Mesendoderm (in vitro differentiated cells): ENCODE measurements around the gene PROCR.
A peak's percentile ranks its signal among the peaks of the same experiment; 100 is the strongest.

Experiments
- DNase-seq: peaks from one replicate; pipeline ENCODE4 v3.0.0; 2013
- H2AK5ac ChIP-seq: 2 replicates; pipeline ENCODE4 v1.6.1; 2013; ENCODE audit warnings: low read length, inconsistent platforms
- H2BK120ac ChIP-seq: 2 replicates; pipeline ENCODE4 v1.6.1; 2013; ENCODE audit warnings: low read depth, mild to moderate bottlenecking, low read length, moderate library complexity, mixed read lengths
- H2BK15ac ChIP-seq: replicated peaks from 2 replicates; pipeline ENCODE4 v1.6.1; 2013; ENCODE audit warnings: low read depth, mild to moderate bottlenecking, moderate library complexity
- H2BK5ac ChIP-seq: 2 replicates; pipeline ENCODE4 v1.6.1; 2013; ENCODE audit warnings: low read length, inconsistent platforms
- H3K18ac ChIP-seq: 2 replicates; pipeline ENCODE4 v1.6.1; 2013; ENCODE audit warnings: mild to moderate bottlenecking, low read length, mixed read lengths
- H3K23ac ChIP-seq: one replicate; pipeline ENCODE4 v1.6.1; 2013; ENCODE audit warnings: low read length
- H3K27ac ChIP-seq: 2 replicates; pipeline ENCODE4 v1.5.1; 2013; ENCODE audit warnings: low read depth, mild to moderate bottlenecking, inconsistent platforms, low read length, moderate library complexity
- H3K27me3 ChIP-seq: 2 replicates; pipeline ENCODE4 v1.6.1; 2013; ENCODE audit warnings: low read length, control low read depth, mild to moderate bottlenecking, inconsistent platforms; ENCODE audit not compliant: insufficient read depth, poor library complexity
- H3K36me3 ChIP-seq: 2 replicates; pipeline ENCODE4 v1.6.1; 2013; ENCODE audit warnings: low read length, inconsistent platforms; ENCODE audit not compliant: control insufficient read depth, insufficient read depth
- H3K4ac ChIP-seq: one replicate; pipeline ENCODE4 v1.6.1; 2013; ENCODE audit warnings: low read depth, mild to moderate bottlenecking, low read length, moderate library complexity
- H3K4me1 ChIP-seq: 2 replicates; pipeline ENCODE4 v1.6.1; 2013; ENCODE audit warnings: low read depth, low read length, inconsistent platforms; ENCODE audit not compliant: control insufficient read depth
- H3K4me2 ChIP-seq: 2 replicates; pipeline ENCODE4 v1.6.1; 2013; ENCODE audit warnings: low read length
- H3K4me3 ChIP-seq: 2 replicates; pipeline ENCODE4 v1.5.1; 2013; ENCODE audit warnings: mild to moderate bottlenecking, low read length
- H3K56ac ChIP-seq: one replicate; pipeline ENCODE4 v1.6.1; 2013; ENCODE audit warnings: low read length
- H3K79me1 ChIP-seq: 2 replicates; pipeline ENCODE4 v1.6.1; 2013; ENCODE audit warnings: low read length, inconsistent platforms
- H3K79me2 ChIP-seq: 2 replicates; pipeline ENCODE4 v1.6.1; 2013; ENCODE audit warnings: mild to moderate bottlenecking, low read length; ENCODE audit not compliant: control insufficient read depth, insufficient read depth
- H3K9ac ChIP-seq: 2 replicates; pipeline ENCODE4 v1.6.1; 2013; ENCODE audit warnings: low read length, inconsistent platforms
- H4K5ac ChIP-seq: one replicate; pipeline ENCODE4 v1.6.1; 2013; ENCODE audit warnings: low read length
- H4K8ac ChIP-seq: one replicate; pipeline ENCODE4 v1.6.1; 2013; ENCODE audit warnings: low read depth, mild to moderate bottlenecking, control low read depth, low read length, moderate library complexity
- WGBS: extraction: QIAGEN DNeasy Blood & Tissue Kit; methylation state at CpG from one replicate; pipeline ENCODE4 v1.1.7; 2013; ENCODE audit warnings: low lambda C conversion rate, missing lambda C conversion rate; ENCODE audit not compliant: insufficient coverage; ENCODE audit errors: extremely low coverage; 5-methylcytosine and 5-hydroxymethylcytosine counted together

The PROCR gene

DNA sequence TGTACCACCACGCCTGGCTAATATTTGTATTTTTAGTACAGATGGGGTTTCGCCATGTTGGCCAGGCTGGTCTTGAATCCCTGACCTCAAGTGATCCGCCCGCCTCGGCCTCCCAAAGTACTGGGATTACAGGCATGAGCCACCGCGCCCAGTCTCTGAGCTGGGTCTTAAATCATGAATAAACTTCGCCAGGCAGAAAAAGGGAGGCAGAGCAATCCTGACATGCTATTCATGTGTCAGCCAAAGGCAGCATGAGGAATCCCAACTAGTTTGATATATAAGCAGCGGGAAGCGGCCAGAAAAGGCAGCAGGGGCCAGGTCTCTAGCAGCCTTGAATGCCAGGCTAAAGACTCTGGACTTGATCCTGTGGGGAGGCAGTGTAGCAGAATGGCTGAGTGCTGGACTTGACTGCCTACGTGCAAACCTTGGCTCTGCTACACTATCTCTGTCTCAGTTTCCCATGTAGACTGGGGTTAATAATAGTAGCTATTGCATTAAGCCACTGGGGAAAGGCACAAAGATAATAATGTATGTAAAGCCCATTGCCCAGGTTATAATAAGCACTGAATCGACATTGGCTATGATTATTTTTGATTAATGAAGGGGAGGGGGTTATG lies 1.8 kb downstream of the PROCR start:
- Histone ChIP-seq H2BK15ac (no peak overlapping the region), H2BK120ac (no peak overlapping the region), H2BK5ac (no peak overlapping the region), H4K8ac (no peak overlapping the region), H2AK5ac (no peak overlapping the region), H3K4ac (no peak overlapping the region), H3K36me3 (no peaks in the 10 kb centered on the region), H3K18ac (no peak overlapping the region), H3K56ac (no peak overlapping the region), H3K4me2 (no peak overlapping the region), H4K5ac (no peak overlapping the region), H3K4me3 (no peak overlapping the region), H3K79me1 (no peaks in the 10 kb centered on the region), H3K4me1 (peaks cover 2% of the 10 kb centered on the region), H3K79me2 (no peaks in the 10 kb centered on the region), H3K9ac (no peak overlapping the region), H3K27me3 (no peaks in the 10 kb centered on the region), H3K27ac (no peak overlapping the region), H3K23ac (no peak overlapping the region)
- no peak for DNase-seq
- WGBS = no CpG with 5 or more reads among the region's 12 CpGs

DNA sequence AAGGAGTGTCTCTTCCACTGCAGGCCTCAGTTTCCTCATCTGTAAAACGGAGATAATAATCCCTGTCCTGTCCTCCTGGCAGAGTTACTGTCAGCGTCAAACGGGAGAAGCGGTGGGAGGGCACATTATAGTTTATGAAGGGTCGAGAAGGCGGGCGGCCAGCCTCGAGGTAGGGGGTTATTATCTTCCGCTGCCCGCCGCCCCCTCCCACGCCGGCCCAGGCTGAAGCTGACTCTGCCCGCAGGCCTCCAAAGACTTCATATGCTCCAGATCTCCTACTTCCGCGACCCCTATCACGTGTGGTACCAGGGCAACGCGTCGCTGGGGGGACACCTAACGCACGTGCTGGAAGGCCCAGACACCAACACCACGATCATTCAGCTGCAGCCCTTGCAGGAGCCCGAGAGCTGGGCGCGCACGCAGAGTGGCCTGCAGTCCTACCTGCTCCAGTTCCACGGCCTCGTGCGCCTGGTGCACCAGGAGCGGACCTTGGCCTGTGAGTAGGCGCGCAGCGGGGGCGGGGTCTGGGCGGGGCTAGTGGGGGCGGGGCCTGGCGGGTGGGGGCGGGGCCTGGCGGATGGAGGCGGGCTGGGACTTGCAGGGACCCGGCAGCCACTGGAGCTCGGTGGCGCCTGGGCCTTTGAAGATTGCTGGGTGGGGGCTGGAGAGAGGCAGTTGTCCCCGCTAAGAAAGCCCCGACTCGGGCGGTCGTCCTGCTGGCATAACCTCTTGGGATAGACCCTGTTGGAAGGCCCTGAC lies 2.8 kb downstream of the PROCR start:
- no peak overlapping the region for H3K18ac ChIP-seq
- H3K23ac ChIP-seq = no peak overlapping the region
- no peak overlapping the region for H2BK120ac ChIP-seq
- no peak overlapping the region for H2AK5ac ChIP-seq
- H2BK15ac ChIP-seq = no peak overlapping the region
- no CpG with 5 or more reads among the region's 49 CpGs for WGBS
- H3K27ac ChIP-seq = no peak overlapping the region
- no peaks in the 10 kb centered on the region for H3K79me1 ChIP-seq
- DNase-seq = peak; percentile 49
- H3K27me3 ChIP-seq = no peaks in the 10 kb centered on the region
- no peaks in the 10 kb centered on the region for H3K36me3 ChIP-seq
- H4K8ac ChIP-seq = no peak overlapping the region
- H3K4ac ChIP-seq = no peak overlapping the region
- H3K4me1 ChIP-seq = peaks cover 2% of the 10 kb centered on the region
- peak overlapping the region; percentile 49 for H3K9ac ChIP-seq
- H3K56ac ChIP-seq = peak overlapping the region; percentile 75
- no peak overlapping the region for H4K5ac ChIP-seq
- H2BK5ac ChIP-seq = no peak overlapping the region
- no peak overlapping the region for H3K4me2 ChIP-seq
- H3K4me3 ChIP-seq = no peak overlapping the region
- H3K79me2 ChIP-seq = no peaks in the 10 kb centered on the region

DNA sequence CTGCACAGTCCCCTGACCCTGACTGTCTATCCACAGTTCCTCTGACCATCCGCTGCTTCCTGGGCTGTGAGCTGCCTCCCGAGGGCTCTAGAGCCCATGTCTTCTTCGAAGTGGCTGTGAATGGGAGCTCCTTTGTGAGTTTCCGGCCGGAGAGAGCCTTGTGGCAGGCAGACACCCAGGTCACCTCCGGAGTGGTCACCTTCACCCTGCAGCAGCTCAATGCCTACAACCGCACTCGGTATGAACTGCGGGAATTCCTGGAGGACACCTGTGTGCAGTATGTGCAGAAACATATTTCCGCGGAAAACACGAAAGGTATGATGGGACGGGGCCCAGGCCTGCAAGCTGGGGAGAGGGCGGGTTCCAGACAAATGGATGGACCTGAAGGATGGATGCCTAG lies 4.3 kb downstream of the PROCR start:
- no peak overlapping the region for H3K9ac ChIP-seq
- WGBS = no CpG with 5 or more reads among the region's 14 CpGs
- H2BK5ac ChIP-seq = no peak overlapping the region
- no peak overlapping the region for H4K5ac ChIP-seq
- no peak for DNase-seq
- H3K4me1 ChIP-seq = peaks cover 2% of the 10 kb centered on the region
- H2AK5ac ChIP-seq = no peak overlapping the region
- H2BK15ac ChIP-seq = no peak overlapping the region
- no peaks in the 10 kb centered on the region for H3K36me3 ChIP-seq
- no peak overlapping the region for H3K18ac ChIP-seq
- H3K56ac ChIP-seq = no peak overlapping the region
- no peak overlapping the region for H3K4ac ChIP-seq
- no peak overlapping the region for H2BK120ac ChIP-seq
- no peaks in the 10 kb centered on the region for H3K79me1 ChIP-seq
- no peak overlapping the region for H4K8ac ChIP-seq
- no peak overlapping the region for H3K4me2 ChIP-seq
- no peak overlapping the region for H3K27ac ChIP-seq
- H3K23ac ChIP-seq = no peak overlapping the region
- H3K4me3 ChIP-seq = no peak overlapping the region
- no peaks in the 10 kb centered on the region for H3K27me3 ChIP-seq
- no peaks in the 10 kb centered on the region for H3K79me2 ChIP-seq

DNA sequence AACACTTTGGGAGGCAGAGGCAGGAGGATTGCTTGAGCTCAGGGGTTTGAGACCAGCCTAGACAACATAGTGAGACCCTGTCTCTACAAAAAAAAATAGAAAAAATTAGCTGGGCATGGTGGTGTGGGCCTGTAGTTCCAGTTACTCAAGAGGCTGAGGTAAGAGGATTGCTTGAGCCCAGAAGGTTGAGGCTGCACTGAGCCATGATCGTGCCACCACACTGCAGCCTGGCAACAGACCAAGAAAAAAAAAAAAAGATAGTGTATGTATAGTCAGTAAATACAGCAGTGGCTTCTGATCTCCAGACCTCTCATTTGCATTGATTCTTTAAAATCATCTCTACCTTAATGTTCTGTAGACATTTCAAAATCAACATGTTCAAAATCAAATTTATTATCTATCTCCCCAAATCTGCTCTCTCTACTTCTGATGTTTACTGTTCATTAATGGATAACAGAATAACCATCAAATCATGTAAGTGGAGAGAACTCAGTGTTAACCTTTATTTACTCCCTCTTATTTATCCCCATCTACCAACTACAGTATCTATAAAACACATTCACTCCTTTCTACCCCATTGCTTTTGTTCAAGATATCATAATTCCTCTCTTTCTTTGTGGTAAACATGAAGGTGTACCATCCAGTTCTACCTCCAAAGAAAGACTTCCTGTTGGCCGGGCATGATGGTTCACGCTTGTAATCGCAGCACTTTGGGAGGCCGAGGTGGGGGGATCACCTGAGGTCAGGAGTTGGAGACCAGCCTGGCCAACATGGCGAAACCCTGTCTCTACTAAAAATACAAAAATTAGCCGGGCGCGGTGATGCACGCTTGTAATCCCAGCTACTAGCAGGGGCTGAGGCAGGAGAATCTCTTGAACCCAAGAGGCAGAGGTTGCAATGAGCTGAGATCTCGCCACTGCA lies 7.7 kb downstream of the PROCR start:
- H3K9ac ChIP-seq = no peak overlapping the region
- no peak overlapping the region for H3K4me2 ChIP-seq
- H3K36me3 ChIP-seq = no peaks in the 10 kb centered on the region
- no peak overlapping the region for H4K8ac ChIP-seq
- no peak overlapping the region for H2BK120ac ChIP-seq
- no peaks in the 10 kb centered on the region for H3K79me1 ChIP-seq
- no peak overlapping the region for H4K5ac ChIP-seq
- H2BK15ac ChIP-seq = no peak overlapping the region
- H3K56ac ChIP-seq = no peak overlapping the region
- H3K4me3 ChIP-seq = no peak overlapping the region
- no peak overlapping the region for H2BK5ac ChIP-seq
- peaks cover 1% of the 10 kb centered on the region for H3K4me1 ChIP-seq
- H3K23ac ChIP-seq = no peak overlapping the region
- H3K27me3 ChIP-seq = no peaks in the 10 kb centered on the region
- DNase-seq = no peak
- H3K4ac ChIP-seq = no peak overlapping the region
- H3K18ac ChIP-seq = no peak overlapping the region
- no peak overlapping the region for H3K27ac ChIP-seq
- H3K79me2 ChIP-seq = no peaks in the 10 kb centered on the region
- no peak overlapping the region for H2AK5ac ChIP-seq
- WGBS = no CpG with 5 or more reads among the region's 11 CpGs

DNA sequence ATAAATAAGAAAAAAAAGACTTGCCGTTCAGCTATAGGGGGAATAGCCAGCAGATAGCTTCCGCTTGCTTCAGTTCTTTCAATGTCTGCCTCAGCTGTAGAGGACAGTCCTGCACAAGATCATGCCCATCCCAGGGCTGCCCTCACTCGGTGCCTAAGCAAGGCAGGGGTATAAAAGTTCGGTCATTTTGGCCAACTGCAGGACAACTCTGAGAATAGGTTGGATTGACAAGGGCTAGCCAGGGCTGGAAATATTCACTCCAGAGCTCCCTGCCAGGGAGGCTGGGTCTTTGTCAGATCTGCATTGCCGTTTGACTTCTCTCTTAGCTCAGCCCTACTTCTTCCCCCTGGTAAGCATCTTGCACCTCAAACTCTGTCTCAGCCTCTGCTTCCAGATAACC lies 8.4 kb downstream of the PROCR start:
- H4K5ac ChIP-seq = no peak overlapping the region
- H3K23ac ChIP-seq = no peak overlapping the region
- H3K4ac ChIP-seq = no peak overlapping the region
- no peak overlapping the region for H3K9ac ChIP-seq
- H3K36me3 ChIP-seq = no peaks in the 10 kb centered on the region
- H3K27me3 ChIP-seq = no peaks in the 10 kb centered on the region
- H3K4me3 ChIP-seq = no peak overlapping the region
- H3K18ac ChIP-seq = no peak overlapping the region
- H3K4me2 ChIP-seq = no peak overlapping the region
- no peaks in the 10 kb centered on the region for H3K79me2 ChIP-seq
- H3K56ac ChIP-seq = no peak overlapping the region
- H3K79me1 ChIP-seq = no peaks in the 10 kb centered on the region
- H2BK5ac ChIP-seq = no peak overlapping the region
- H2BK15ac ChIP-seq = no peak overlapping the region
- H2AK5ac ChIP-seq = no peak overlapping the region
- no CpG with 5 or more reads among the region's 5 CpGs for WGBS
- H4K8ac ChIP-seq = no peak overlapping the region
- no peak overlapping the region for H3K27ac ChIP-seq
- H2BK120ac ChIP-seq = no peak overlapping the region
- H3K4me1 ChIP-seq = no peaks in the 10 kb centered on the region
- DNase-seq = no peak
